Activated CD4-positive, alpha-beta T cell treated with anti-CD3 and anti-CD28 coated beads, Interleukin-2, amount 50 U/mL, for 16 hours (primary cell): ENCODE results near the gene STUB1.
A peak's percentile ranks its signal among the peaks of the same experiment; 100 is the strongest.

Experiments
- DNase-seq: peaks from one replicate; pipeline ENCODE4 v3.0.0-alpha.2; 2020

The STUB1 gene

GRCh38 chr16:679814-680624, at the start of gene STUB1:
STUB1 (plus strand) TSS chr16:680410; CDS start chr16:680526, 116 bp downstream.
- peak; percentile 92 for DNase-seq

GRCh38 chr16:630815-631405, 49.3 kb upstream of the STUB1 start, which contains the start of gene WFIKKN1:
WFIKKN1 (plus strand) TSS chr16:630985; CDS start chr16:631254, 269 bp downstream.
- no peak for DNase-seq

DNA sequence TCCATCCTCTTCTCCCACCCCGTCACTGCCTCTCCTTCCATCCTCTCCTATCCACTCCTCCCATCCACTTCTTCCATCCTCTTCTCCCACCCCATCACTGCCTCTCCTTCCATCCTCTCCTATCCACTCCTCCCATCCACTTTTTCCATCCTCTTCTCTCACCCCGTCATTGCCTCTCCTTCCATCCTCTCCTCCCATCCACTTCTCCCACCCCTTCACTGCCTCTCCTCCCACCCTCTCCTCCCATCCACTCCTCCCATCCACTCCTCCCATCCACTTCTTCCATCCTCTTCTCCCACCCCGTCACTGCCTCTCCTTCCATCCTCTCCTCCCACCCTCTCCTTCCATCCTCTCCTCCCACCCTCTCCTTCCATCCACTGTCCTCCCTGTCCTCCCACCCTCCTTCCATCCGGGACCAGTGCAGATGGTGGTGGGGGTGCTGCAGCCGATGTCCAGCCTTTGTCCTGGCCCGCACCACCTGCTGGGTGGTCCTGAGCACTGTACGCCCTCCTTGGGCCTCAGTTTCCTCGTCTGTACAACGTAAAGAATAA, 48.3 kb upstream of the STUB1 start:
- no peak for DNase-seq

DNA sequence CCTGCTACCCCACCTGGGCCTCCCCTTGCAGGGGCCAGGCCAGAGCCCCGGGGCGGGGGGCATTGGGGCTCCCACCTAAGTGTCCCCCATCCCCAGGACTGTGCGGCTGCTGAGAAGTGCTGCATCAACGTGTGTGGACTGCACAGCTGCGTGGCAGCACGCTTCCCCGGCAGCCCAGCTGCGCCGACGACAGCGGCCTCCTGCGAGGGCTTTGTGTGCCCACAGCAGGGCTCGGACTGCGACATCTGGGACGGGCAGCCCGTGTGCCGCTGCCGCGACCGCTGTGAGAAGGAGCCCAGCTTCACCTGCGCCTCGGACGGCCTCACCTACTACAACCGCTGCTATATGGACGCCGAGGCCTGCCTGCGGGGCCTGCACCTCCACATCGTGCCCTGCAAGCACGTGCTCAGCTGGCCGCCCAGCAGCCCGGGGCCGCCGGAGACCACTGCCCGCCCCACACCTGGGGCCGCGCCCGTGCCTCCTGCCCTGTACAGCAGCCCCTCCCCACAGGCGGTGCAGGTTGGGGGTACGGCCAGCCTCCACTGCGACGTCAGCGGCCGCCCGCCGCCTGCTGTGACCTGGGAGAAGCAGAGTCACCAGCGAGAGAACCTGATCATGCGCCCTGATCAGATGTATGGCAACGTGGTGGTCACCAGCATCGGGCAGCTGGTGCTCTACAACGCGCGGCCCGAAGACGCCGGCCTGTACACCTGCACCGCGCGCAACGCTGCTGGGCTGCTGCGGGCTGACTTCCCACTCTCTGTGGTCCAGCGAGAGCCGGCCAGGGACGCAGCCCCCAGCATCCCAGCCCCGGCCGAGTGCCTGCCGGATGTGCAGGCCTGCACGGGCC, 47.5 kb upstream of the STUB1 start:
- no peak for DNase-seq

GRCh38 chr16:633336-634050, 46.7 kb upstream of the STUB1 start:
- no peak for DNase-seq

- no peak for DNase-seq
These were observed 46.0 kb upstream of the STUB1 start for GRCh38 chr16:634051-634670.

GRCh38 chr16:634996-635395, 45.2 kb upstream of the STUB1 start:
- no peak for DNase-seq

- peak; percentile 22 for DNase-seq
These were observed 44.5 kb upstream of the STUB1 start for GRCh38 chr16:635573-636205.

GRCh38 chr16:636206-637080, 43.8 kb upstream of the STUB1 start, which contains the start of gene METTL26:
METTL26 (minus strand) TSS chr16:636305; CDS start chr16:636290, 15 bp downstream.
- DNase-seq = peak; percentile 96

DNA sequence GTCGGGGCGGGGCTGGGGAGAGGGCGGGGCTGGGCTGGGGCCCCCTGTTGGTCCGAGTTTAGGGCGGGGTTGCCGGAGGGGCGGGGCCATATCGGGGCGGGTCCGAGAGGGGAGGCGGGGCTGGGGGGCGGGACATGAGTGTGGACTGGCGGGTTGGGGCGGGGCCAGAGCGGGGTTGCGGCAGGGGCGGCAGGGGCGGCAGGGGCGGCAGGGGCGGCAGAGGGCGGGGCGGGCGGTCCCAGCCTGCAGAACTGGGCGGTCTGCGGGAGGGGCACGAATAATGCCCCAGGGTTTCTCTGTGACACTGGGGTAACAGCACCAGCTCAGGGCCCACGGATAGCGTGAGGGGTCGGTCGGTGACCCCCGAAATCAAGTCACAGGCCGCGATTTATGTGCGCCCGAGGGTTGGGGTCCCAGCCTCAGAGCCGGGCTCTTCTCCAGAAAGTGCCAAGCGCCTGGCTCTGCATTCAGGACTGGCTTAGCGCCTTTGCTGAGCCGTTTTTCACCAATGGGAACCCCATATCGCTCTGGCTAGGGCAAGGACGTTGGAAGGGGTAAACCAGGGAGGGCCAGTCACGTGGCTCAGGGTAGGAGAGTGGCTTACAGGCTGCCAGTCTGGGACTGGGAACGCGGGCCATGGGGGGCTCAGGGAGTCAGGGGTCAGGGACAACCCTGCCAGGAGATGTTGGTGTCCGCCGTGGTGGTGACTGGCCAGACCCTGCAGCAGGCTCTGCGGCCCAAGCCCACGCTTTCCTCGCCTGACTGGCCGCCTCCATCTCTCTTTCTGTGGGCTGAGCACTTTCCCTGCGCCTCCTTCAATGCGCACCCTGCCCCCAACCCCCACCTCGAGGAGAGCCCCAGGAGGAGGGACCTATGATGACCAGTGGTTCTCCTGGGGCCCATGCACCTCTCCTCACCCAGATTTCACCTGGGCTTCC, 42.9 kb upstream of the STUB1 start:
- peak; percentile 92 for DNase-seq

- no peak for DNase-seq
These were observed 42.1 kb upstream of the STUB1 start for GRCh38 chr16:638034-638543.

- no peak for DNase-seq
These were observed 41.4 kb upstream of the STUB1 start for GRCh38 chr16:638836-639235.

- DNase-seq = no peak
These were observed 39.6 kb upstream of the STUB1 start for GRCh38 chr16:640614-641013.

- peak; percentile 84 for DNase-seq
These were observed 38.7 kb upstream of the STUB1 start, which contains the start of gene MCRIP2 for GRCh38 chr16:641326-642188. MCRIP2 (plus strand) TSS chr16:641828; CDS start chr16:641992, 164 bp downstream.

- DNase-seq = peak; percentile 44
These were observed 37.8 kb upstream of the STUB1 start for GRCh38 chr16:642189-643049.

DNA sequence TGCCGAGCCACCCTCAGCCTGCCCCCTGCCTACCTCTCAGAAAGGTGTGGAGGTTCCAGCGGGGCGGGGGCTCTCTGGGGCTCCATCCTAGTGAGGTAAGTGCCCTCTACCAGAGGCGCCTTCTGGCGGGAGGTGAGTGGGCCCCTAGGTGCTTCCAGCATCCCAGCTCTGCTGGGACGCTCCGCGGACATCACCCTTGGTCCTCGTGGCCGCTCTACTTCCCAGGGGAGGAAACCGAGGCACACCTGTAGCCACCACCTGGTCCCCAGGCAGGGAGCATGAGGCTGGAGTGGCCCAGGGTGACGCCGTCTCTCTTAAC, 37.2 kb upstream of the STUB1 start:
- DNase-seq = no peak

DNA sequence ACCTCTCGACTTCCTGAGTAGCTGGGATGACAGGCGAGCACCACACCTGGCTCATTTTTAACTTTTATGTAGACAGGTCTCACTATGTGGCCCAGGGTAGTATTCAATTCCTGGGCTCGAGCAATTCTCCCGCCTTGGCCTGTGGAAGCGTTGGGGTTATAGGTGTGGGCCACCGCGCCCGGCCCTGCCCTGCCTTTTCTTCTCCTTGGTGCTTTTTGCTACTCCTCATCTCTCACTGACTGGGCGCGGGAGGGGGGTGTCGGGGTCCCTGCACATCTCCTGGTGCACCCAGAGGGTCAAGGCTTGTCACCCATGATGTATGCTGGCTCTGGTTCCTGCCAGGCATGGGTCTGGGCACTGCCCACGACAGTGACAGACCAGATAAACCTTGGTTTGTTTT, 35.7 kb upstream of the STUB1 start:
- no peak for DNase-seq
